PC-3 (cell line): ENCODE results near the gene SPOUT1. TPM values are rescaled to one million over a fixed set of nuclear protein-coding genes. Genes with fewer than 3 reads are reported as not detected.

Experiments
- ATAC-seq: fragments of 200-7000 bp; cut with Tn5 transposase; 2 replicates; pipeline ENCODE4 v1.9.1; 2020; ENCODE audit warnings: mild to moderate bottlenecking, moderate library complexity
- BruUV-seq: library from RNA; stranded (reverse); fragments of 400-500 nt; replicated peaks from 2 replicates; lab custom pipeline; 2021; lab: Mats Ljungman, UMichigan
- CTCF ChIA-PET: fragments of 300-600 bp; sonication (Branson Sonifier 250); formaldehyde crosslinking; loops from one replicate; lab custom pipeline; 2022; ENCODE audit warnings: antibody characterized with exemption; lab: Charles Lee
- POLR2A ChIA-PET: fragments of 300-600 bp; sonication (Branson Sonifier 250); formaldehyde crosslinking; loops from one replicate; lab custom pipeline; 2022; ENCODE audit warnings: antibody characterized with exemption; ENCODE audit not compliant: unreplicated experiment; lab: Charles Lee
- DNase-seq: peaks from one replicate; pipeline ENCODE4 v3.0.0-alpha.2; 2015
- H2AFZ ChIP-seq: fragments of 300-600 bp; sonication (generic); 2 replicates; pipeline ENCODE4 v1.6.0; 2016; ENCODE audit warnings: antibody characterized with exemption, low read length
- H3F3A ChIP-seq: fragments of 300-600 bp; sonication (generic); one replicate; pipeline ENCODE4 v1.6.0; 2017; ENCODE audit warnings: antibody characterized with exemption, low read length, control low read depth, mild to moderate bottlenecking; ENCODE audit not compliant: unreplicated experiment
- H3K27ac ChIP-seq: fragments of 300-600 bp; sonication (generic); 2 replicates; pipeline ENCODE4 v1.5.1; 2016; ENCODE audit warnings: mild to moderate bottlenecking, low read length
- H3K27me3 ChIP-seq: fragments of 300-600 bp; sonication (generic); 2 replicates; pipeline ENCODE4 v1.6.1; 2016; ENCODE audit warnings: low read length, mixed read lengths
- H3K36me3 ChIP-seq: fragments of 300-600 bp; sonication (generic); 2 replicates; pipeline ENCODE4 v1.6.1; 2016; ENCODE audit warnings: low read depth, mixed run types, low read length, mixed read lengths
- H3K4me1 ChIP-seq: fragments of 300-600 bp; sonication (generic); 2 replicates; pipeline ENCODE4 v1.5.1; 2016; ENCODE audit warnings: low read length; ENCODE audit not compliant: insufficient read depth
- H3K4me2 ChIP-seq: fragments of 300-600 bp; sonication (generic); 2 replicates; pipeline ENCODE4 v1.6.0; 2016; ENCODE audit warnings: low read length
- H3K4me3 ChIP-seq: fragments of 300-600 bp; sonication (generic); 2 replicates; pipeline ENCODE4 v1.5.1; 2016; ENCODE audit warnings: mild to moderate bottlenecking, low read length, mixed read lengths
- H3K79me2 ChIP-seq: fragments of 300-600 bp; sonication (generic); 2 replicates; pipeline ENCODE4 v1.6.1; 2017; ENCODE audit warnings: low read length, mixed read lengths
- H3K9ac ChIP-seq: fragments of 300-600 bp; sonication (generic); 2 replicates; pipeline ENCODE4 v1.6.0; 2016; ENCODE audit warnings: mild to moderate bottlenecking, low read length
- H3K9me2 ChIP-seq: fragments of 300-600 bp; sonication (generic); replicated peaks from 2 replicates; pipeline ENCODE4 v1.6.1; 2016; ENCODE audit warnings: mixed run types, low read length, mixed read lengths
- H3K9me3 ChIP-seq: fragments of 300-600 bp; sonication (generic); 2 replicates; pipeline ENCODE4 v1.6.1; 2016; ENCODE audit warnings: low read length, mixed read lengths
- H4K20me1 ChIP-seq: fragments of 300-600 bp; sonication (generic); 2 replicates; pipeline ENCODE4 v1.6.1; 2016; ENCODE audit warnings: low read length, mixed read lengths
- EZH2 ChIP-seq: fragments of 300-600 bp; sonication (generic); IDR thresholded peaks from one replicate; pipeline ENCODE4 v1.6.1; 2017; ENCODE audit warnings: antibody characterized with exemption, mild to moderate bottlenecking, low read length; ENCODE audit not compliant: unreplicated experiment
- EZH2phosphoT487 ChIP-seq: fragments of 300-600 bp; sonication (generic); IDR thresholded peaks from 2 replicates; pipeline ENCODE4 v1.6.1; 2018; ENCODE audit warnings: mild to moderate bottlenecking, antibody characterized with exemption, low read length, borderline replicate concordance
- intact Hi-C: fragments of 100-400 bp; cut with micrococcal nuclease; formaldehyde crosslinking; loops from 2 replicates; pipeline ENCODE4 v1.9.0; 2023
- total RNA-seq: library from RNA; depleted of rRNA; stranded (reverse); fragments of >200 nt; gene quantifications from 2 replicates; pipeline ENCODE4 v1.2.3, GENCODE V29; 2014
- TF ChIP-seq, protein P1 (sequence below): fragments of 300-600 bp; sonication (generic); conservative IDR thresholded peaks from 2 replicates; pipeline ENCODE4 v1.5.1; 2017; ENCODE audit warnings: antibody characterized with exemption, low read depth, mild to moderate bottlenecking, low read length

The SPOUT1 gene
- total RNA-seq, 1 experiment from 2014 or later = 27.2 TPM

DNA sequence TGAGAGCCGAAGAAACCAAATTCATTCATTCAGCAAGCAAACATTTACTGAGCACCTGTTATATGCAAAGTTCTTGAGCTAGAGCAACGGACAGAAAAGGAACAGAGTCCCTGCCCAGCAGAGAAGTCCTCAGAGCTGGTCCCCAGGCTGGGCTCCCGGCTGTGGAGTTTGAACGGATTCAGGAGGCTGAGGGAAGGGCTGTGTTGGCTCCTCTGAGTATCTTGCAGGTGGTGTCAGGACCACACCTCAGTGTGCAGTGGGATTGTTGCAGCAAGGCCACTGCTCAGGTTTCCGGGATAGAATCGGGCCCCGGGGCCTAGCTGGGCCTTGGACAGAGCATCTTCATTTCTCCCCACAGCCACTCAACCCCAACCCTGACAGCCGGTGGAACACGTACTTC lies 37.5 kb downstream of the SPOUT1 start:
- Histone ChIP-seq H3K4me2 (no peak overlapping the region), H3K27ac (no peak overlapping the region), H2AFZ (no peak overlapping the region), H3K9ac (no peak overlapping the region), H3K4me1 (peaks cover 6% of the 10 kb centered on the region; the same call in 1 of the 2 replicates), H4K20me1 (no peaks in the 10 kb centered on the region), H3K36me3 (no peaks in the 10 kb centered on the region; the same call in 1 of the 2 replicates), H3K27me3 (no peaks in the 10 kb centered on the region), H3F3A (no peaks in the 10 kb centered on the region), H3K79me2 (peaks cover 17% of the 10 kb centered on the region), H3K9me2 (no peaks in the 10 kb centered on the region), H3K4me3 (no peak overlapping the region), H3K9me3 (no peaks in the 10 kb centered on the region)
- DNase-seq (no peak), ATAC-seq (no peak)
- ChIA-PET POLR2A (no interaction called here), CTCF (interaction anchor here (0.6 kb wide), 1 partner anchor 26 kb away, joined by 3 read pairs; no protein-coding TSS in a partner anchor)
- intact Hi-C loops = no loop called here
- BruUV-seq = no TSS peak
- TF ChIP-seq, protein P1, sequence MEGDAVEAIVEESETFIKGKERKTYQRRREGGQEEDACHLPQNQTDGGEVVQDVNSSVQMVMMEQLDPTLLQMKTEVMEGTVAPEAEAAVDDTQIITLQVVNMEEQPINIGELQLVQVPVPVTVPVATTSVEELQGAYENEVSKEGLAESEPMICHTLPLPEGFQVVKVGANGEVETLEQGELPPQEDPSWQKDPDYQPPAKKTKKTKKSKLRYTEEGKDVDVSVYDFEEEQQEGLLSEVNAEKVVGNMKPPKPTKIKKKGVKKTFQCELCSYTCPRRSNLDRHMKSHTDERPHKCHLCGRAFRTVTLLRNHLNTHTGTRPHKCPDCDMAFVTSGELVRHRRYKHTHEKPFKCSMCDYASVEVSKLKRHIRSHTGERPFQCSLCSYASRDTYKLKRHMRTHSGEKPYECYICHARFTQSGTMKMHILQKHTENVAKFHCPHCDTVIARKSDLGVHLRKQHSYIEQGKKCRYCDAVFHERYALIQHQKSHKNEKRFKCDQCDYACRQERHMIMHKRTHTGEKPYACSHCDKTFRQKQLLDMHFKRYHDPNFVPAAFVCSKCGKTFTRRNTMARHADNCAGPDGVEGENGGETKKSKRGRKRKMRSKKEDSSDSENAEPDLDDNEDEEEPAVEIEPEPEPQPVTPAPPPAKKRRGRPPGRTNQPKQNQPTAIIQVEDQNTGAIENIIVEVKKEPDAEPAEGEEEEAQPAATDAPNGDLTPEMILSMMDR = no peak
- TF ChIP-seq EZH2phosphoT487 (no peak), EZH2 (no peak)

DNA sequence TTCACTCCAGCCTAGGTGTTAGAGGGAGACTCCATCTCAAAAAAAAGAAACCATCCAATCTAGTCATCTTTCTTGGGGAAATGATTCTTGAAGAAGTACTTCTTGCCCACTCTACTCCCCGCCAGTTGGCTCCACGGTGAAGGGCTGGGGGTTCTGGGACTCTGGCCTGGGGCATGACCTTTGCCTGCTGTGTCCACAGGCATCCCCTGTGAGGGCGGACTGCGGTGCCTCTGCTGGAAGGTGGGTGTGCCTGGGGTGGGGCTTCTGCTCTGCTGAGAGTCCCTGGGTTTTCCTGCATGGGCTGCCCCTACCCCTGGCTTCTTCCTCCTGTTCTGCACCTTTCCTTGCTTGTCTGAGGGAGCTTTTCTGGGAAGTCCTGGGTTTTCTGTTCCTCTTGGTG lies 39.1 kb downstream of the SPOUT1 start:
- Histone ChIP-seq H2AFZ (no peak overlapping the region), H3K36me3 (no peaks in the 10 kb centered on the region; the same call in 1 of the 2 replicates)
- no TSS peak for BruUV-seq

DNA sequence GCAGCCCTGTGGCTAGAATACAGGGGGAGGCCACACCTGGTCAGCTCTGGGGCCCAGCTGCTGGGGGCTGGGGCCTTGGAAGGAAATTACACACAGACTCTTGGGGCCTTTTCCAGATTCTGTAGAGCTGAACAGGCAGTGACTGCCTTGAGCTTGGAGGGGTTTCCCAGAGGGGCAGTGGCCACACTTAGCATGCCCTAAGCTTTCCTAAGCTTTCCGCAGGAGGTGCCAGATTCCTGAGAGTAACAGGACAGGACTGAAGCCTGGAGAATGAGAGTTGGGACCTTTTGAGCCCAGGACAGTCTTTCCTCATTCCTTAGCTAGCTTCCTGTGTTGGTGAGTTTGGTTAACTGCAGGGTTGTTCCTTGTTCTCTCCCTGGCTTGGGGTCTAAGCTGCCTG lies 41.1 kb downstream of the SPOUT1 start:
- DNase-seq (no peak), ATAC-seq (no peak)
- intact Hi-C loops = no loop called here
- Histone ChIP-seq H4K20me1 (no peaks in the 10 kb centered on the region), H3K4me1 (peaks cover 11% of the 10 kb centered on the region), H3K9ac (no peak overlapping the region), H3K79me2 (peaks cover 18% of the 10 kb centered on the region), H3K9me2 (no peaks in the 10 kb centered on the region), H3K27ac (no peak overlapping the region), H3F3A (no peaks in the 10 kb centered on the region), H3K27me3 (no peaks in the 10 kb centered on the region), H3K4me3 (peak overlapping the region; percentile 98; the same call in 1 of the 2 replicates), H3K9me3 (no peaks in the 10 kb centered on the region), H3K36me3 (no peaks in the 10 kb centered on the region; the same call in 1 of the 2 replicates), H3K4me2 (peak overlapping the region; percentile 88), H2AFZ (no peak overlapping the region)
- no TSS peak for BruUV-seq
- ChIA-PET POLR2A (no interaction called here), CTCF (interaction anchor here (0.6 to 1.1 kb wide), 3 partner anchors 30 to 99 kb away, joined by 5 to 7 read pairs (median 5); partner anchors contain the start of gene ENDOG)
- TF ChIP-seq EZH2phosphoT487 (no peak), EZH2 (no peak)
- TF ChIP-seq, protein P1 = no peak

More for the DNA sequence above, 39.1 kb downstream of the SPOUT1 start:
- Histone ChIP-seq H3K4me2 (no peak overlapping the region), H3K9me3 (no peaks in the 10 kb centered on the region), H3K27ac (no peak overlapping the region), H3K4me1 (peaks cover 11% of the 10 kb centered on the region), H3K79me2 (peaks cover 18% of the 10 kb centered on the region), H4K20me1 (no peaks in the 10 kb centered on the region), H3K9ac (no peak overlapping the region), H3F3A (no peaks in the 10 kb centered on the region), H3K4me3 (no peak overlapping the region), H3K27me3 (no peaks in the 10 kb centered on the region), H3K9me2 (no peaks in the 10 kb centered on the region)
- ATAC-seq (no peak), DNase-seq (no peak)
- TF ChIP-seq EZH2 (no peak), EZH2phosphoT487 (no peak)
- TF ChIP-seq, protein P1 = no peak
- POLR2A ChIA-PET = no interaction called here
- CTCF ChIA-PET = no interaction called here
- intact Hi-C loops = no loop called here
